Osteoblast (primary cell): Measurements from ENCODE around the gene MTA1. TPM values are rescaled to one million over a fixed set of nuclear protein-coding genes. Genes with fewer than 3 reads are reported as not detected.

Source experiments
- DNase-seq: peaks from one replicate; pipeline ENCODE4 v3.0.0; 2011; ENCODE audit warnings: low spot score, mixed read lengths; ENCODE audit not compliant: insufficient read length; ENCODE audit errors: missing footprints
- H2AFZ ChIP-seq: 2 replicates; pipeline ENCODE4 v1.6.0; 2011; ENCODE audit warnings: mild to moderate bottlenecking, low read length
- H3K27ac ChIP-seq: 2 replicates; pipeline ENCODE4 v1.5.1; 2011; ENCODE audit warnings: mild to moderate bottlenecking, low read depth, low read length, moderate library complexity
- H3K27me3 ChIP-seq: 2 replicates; pipeline ENCODE4 v1.6.0; 2012; ENCODE audit warnings: mild to moderate bottlenecking, control low read depth, inconsistent platforms, low read length, moderate library complexity; ENCODE audit not compliant: insufficient read depth
- H3K36me3 ChIP-seq: 2 replicates; pipeline ENCODE4 v1.5.1; 2011; ENCODE audit warnings: mild to moderate bottlenecking, low read length, control low read depth, moderate library complexity; ENCODE audit not compliant: insufficient read depth
- H3K4me1 ChIP-seq: 2 replicates; pipeline ENCODE4 v1.5.1; 2011; ENCODE audit warnings: mild to moderate bottlenecking, low read length, control low read depth, moderate library complexity; ENCODE audit not compliant: insufficient read depth
- H3K4me2 ChIP-seq: 2 replicates; pipeline ENCODE4 v1.6.0; 2011; ENCODE audit warnings: mild to moderate bottlenecking, low read length; ENCODE audit not compliant: insufficient read depth
- H3K4me3 ChIP-seq: fragments of 200-600 bp; sonication (generic); 3 replicates; pipeline ENCODE4 v1.5.1; 2012; ENCODE audit warnings: mild to moderate bottlenecking, low read length, inconsistent platforms; ENCODE audit not compliant: insufficient read depth
- H3K79me2 ChIP-seq: 2 replicates; pipeline ENCODE4 v1.6.0; 2012; ENCODE audit warnings: mild to moderate bottlenecking, low read length, control low read depth, inconsistent platforms; ENCODE audit not compliant: insufficient read depth
- H3K9me3 ChIP-seq: 2 replicates; pipeline ENCODE4 v1.5.1; 2011; ENCODE audit warnings: low read depth, low read length, control low read depth
- H4K20me1 ChIP-seq: 2 replicates; pipeline ENCODE4 v1.6.0; 2012; ENCODE audit warnings: mild to moderate bottlenecking, low read length, control low read depth; ENCODE audit not compliant: insufficient read depth
- CTCF ChIP-seq: IDR thresholded peaks from 2 replicates; pipeline ENCODE4 v1.5.1; 2011; ENCODE audit warnings: mild to moderate bottlenecking, low read depth, low read length, moderate library complexity; ENCODE audit errors: extremely low read depth
- total RNA-seq: library from RNA; depleted of rRNA; stranded (reverse); fragments of >200 nt; gene quantifications from 2 replicates; pipeline ENCODE4 v1.2.3, GENCODE V29; 2012

Gene MTA1
- total RNA-seq, 1 donor: 60.4 TPM

- TF ChIP-seq CTCF: no peak
- peaks cover 54% of the 10 kb centered on the region for H3K79me2 ChIP-seq
- peaks cover 46% of the 10 kb centered on the region for H4K20me1 ChIP-seq
These were observed 21.4 kb downstream of the MTA1 start for GRCh38 chr14:105440992-105441391.

GRCh38 chr14:105442125-105442524 is 22.5 kb downstream of the MTA1 start:
- no peak for DNase-seq
- Histone ChIP-seq H3K27ac (no peak overlapping the region), H3K4me1 (no peaks in the 10 kb centered on the region), H3K27me3 (no peaks in the 10 kb centered on the region), H3K79me2 (peaks cover 50% of the 10 kb centered on the region), H3K9me3 (no peaks in the 10 kb centered on the region), H2AFZ (no peak overlapping the region), H3K36me3 (peaks cover 8% of the 10 kb centered on the region), H3K4me2 (no peak overlapping the region), H3K4me3 (no peak overlapping the region), H4K20me1 (peaks cover 39% of the 10 kb centered on the region)
- TF ChIP-seq CTCF: no peak

More at GRCh38 chr14:105440992-105441391, 21.4 kb downstream of the MTA1 start:
- no peaks in the 10 kb centered on the region for H3K9me3 ChIP-seq
- peaks cover 8% of the 10 kb centered on the region for H3K36me3 ChIP-seq
- no peak overlapping the region for H2AFZ ChIP-seq
- no peak overlapping the region for H3K4me3 ChIP-seq
- no peaks in the 10 kb centered on the region for H3K27me3 ChIP-seq
- H3K27ac ChIP-seq: no peak overlapping the region
- no peaks in the 10 kb centered on the region for H3K4me1 ChIP-seq
- DNase-seq: no peak
- H3K4me2 ChIP-seq: no peak overlapping the region

- H4K20me1 ChIP-seq: peaks cover 32% of the 10 kb centered on the region
- H2AFZ ChIP-seq: no peak overlapping the region
- no peaks in the 10 kb centered on the region for H3K9me3 ChIP-seq
- no peak overlapping the region for H3K27ac ChIP-seq
- H3K4me1 ChIP-seq: no peaks in the 10 kb centered on the region
- no peak overlapping the region for H3K4me2 ChIP-seq
- H3K36me3 ChIP-seq: peaks cover 8% of the 10 kb centered on the region
- DNase-seq: no peak
- TF ChIP-seq CTCF: no peak
- H3K27me3 ChIP-seq: no peaks in the 10 kb centered on the region
- no peak overlapping the region for H3K4me3 ChIP-seq
- peaks cover 48% of the 10 kb centered on the region for H3K79me2 ChIP-seq
These were observed 23.2 kb downstream of the MTA1 start for GRCh38 chr14:105442834-105443233.

GRCh38 chr14:105444859-105445258 is 25.2 kb downstream of the MTA1 start:
- no peak overlapping the region for H3K27ac ChIP-seq
- H2AFZ ChIP-seq: no peak overlapping the region
- DNase-seq: no peak
- H3K36me3 ChIP-seq: peaks cover 8% of the 10 kb centered on the region
- H3K27me3 ChIP-seq: no peaks in the 10 kb centered on the region
- H4K20me1 ChIP-seq: peaks cover 20% of the 10 kb centered on the region
- H3K4me1 ChIP-seq: no peaks in the 10 kb centered on the region
- TF ChIP-seq CTCF: no peak
- no peak overlapping the region for H3K4me2 ChIP-seq
- H3K4me3 ChIP-seq: no peak overlapping the region
- no peaks in the 10 kb centered on the region for H3K9me3 ChIP-seq
- H3K79me2 ChIP-seq: peaks cover 42% of the 10 kb centered on the region
